GM12878 (cell line): ENCODE data around the gene DLG4. TPM values are rescaled to one million over a fixed set of nuclear protein-coding genes. Genes with fewer than 3 reads are reported as not detected.

Source experiments
- ATAC-seq: fragments of 200-7000 bp; cut with Tn5 transposase; 3 replicates; pipeline ENCODE4 v1.9.1; 2020; ENCODE audit warnings: mild to moderate bottlenecking, moderate library complexity
- BruUV-seq: library from RNA; stranded (reverse); fragments of 400-500 nt; replicated peaks from 2 replicates; lab custom pipeline; 2021; lab: Mats Ljungman, UMichigan
- CTCF ChIA-PET: fragments of 300-600 bp; sonication (Branson Sonifier 250); formaldehyde crosslinking; extraction: SDS; loops from one replicate; lab custom pipeline; 2021; ENCODE audit warnings: inconsistent platforms; lab: Yijun Ruan, JAX
- POLR2A ChIA-PET: fragments of 350-600 bp; formaldehyde crosslinking; extraction: SDS; loops from one replicate; lab custom pipeline; 2021; ENCODE audit warnings: inconsistent platforms; lab: Charles Lee
- RAD21 ChIA-PET: fragments of 300-600 bp; sonication (Branson Sonifier 250); formaldehyde crosslinking; loops from one replicate; lab custom pipeline; 2023; ENCODE audit warnings: antibody characterized with exemption; ENCODE audit not compliant: unreplicated experiment; lab: Charles Lee
- SMC1A ChIA-PET: fragments of 300-600 bp; sonication (Branson Sonifier 250); formaldehyde crosslinking; loops from one replicate; lab custom pipeline; 2023; ENCODE audit not compliant: unreplicated experiment, uncharacterized antibody; lab: Charles Lee
- DNase-seq: peaks from one replicate; pipeline ENCODE4 v3.0.0-alpha.2; 2011; ENCODE audit warnings: low read depth, low spot score
- FAIRE-seq: peaks from 3 replicates; lab custom pipeline; 2011; peaks lifted over from hg19 to GRCh38; lab: Jason Lieb, UNC
- H2AFZ ChIP-seq: 2 replicates; pipeline ENCODE4 v1.6.0; 2011; ENCODE audit warnings: low read depth, low read length, control low read depth; ENCODE audit not compliant: control insufficient read depth
- H3K27ac ChIP-seq: 2 replicates; pipeline ENCODE4 v1.5.1; 2011; ENCODE audit warnings: control low read depth; ENCODE audit not compliant: control insufficient read depth, insufficient read depth
- H3K27me3 ChIP-seq, 2 experiments: replicated peaks in 1 of 2; 2 replicates each; pipeline versions ENCODE4 v1.6.0 to v1.6.1; 2011; ENCODE audit warnings: low read length in 1 of 2; ENCODE audit not compliant: control insufficient read depth in 2 of 2, insufficient read depth in 2 of 2
- H3K36me3 ChIP-seq, 2 experiments: 2 replicates each; pipeline ENCODE4 v1.5.1; 2011; ENCODE audit warnings: low read length in 1 of 2; ENCODE audit not compliant: control insufficient read depth in 2 of 2, insufficient read depth in 2 of 2
- H3K4me1 ChIP-seq: 2 replicates; pipeline ENCODE4 v1.6.1; 2011; ENCODE audit warnings: mild to moderate bottlenecking, low read length, moderate library complexity, mixed read lengths; ENCODE audit not compliant: control insufficient read depth, insufficient read depth
- H3K4me2 ChIP-seq: 2 replicates; pipeline ENCODE4 v1.6.0; 2011; ENCODE audit warnings: control low read depth; ENCODE audit not compliant: control insufficient read depth, insufficient read depth
- H3K4me3 ChIP-seq: fragments of 200-600 bp; sonication (generic); 2 replicates; pipeline ENCODE4 v1.5.1; 2016
- H3K79me2 ChIP-seq: 2 replicates; pipeline ENCODE4 v1.6.0; 2011; ENCODE audit warnings: low read length; ENCODE audit not compliant: control insufficient read depth, insufficient read depth
- H3K9ac ChIP-seq: 2 replicates; pipeline ENCODE4 v1.8.0; 2011; ENCODE audit warnings: low read length, control low read depth, mixed read lengths; ENCODE audit not compliant: control insufficient read depth, insufficient read depth
- H3K9me3 ChIP-seq: replicated peaks from 3 replicates; pipeline ENCODE4 v1.5.1; 2011; ENCODE audit warnings: mild to moderate bottlenecking, low read length; ENCODE audit not compliant: control insufficient read depth, insufficient read depth
- H4K20me1 ChIP-seq: 2 replicates; pipeline ENCODE4 v1.6.0; 2011; ENCODE audit not compliant: control insufficient read depth, insufficient read depth
- ATF2 ChIP-seq: IDR thresholded peaks from 2 replicates; pipeline ENCODE4 v1.6.1; 2012; ENCODE audit warnings: low read length, inconsistent platforms
- FOXM1 ChIP-seq: IDR thresholded peaks from 2 replicates; pipeline ENCODE4 v1.6.1; 2012; ENCODE audit warnings: low read depth, mild to moderate bottlenecking, inconsistent platforms, low read length, moderate library complexity
- IRF5 ChIP-seq: fragments of 450-650 bp; IDR thresholded peaks from 2 replicates; pipeline ENCODE4 v1.6.1; 2017; ENCODE audit warnings: borderline replicate concordance
- MLLT1 ChIP-seq: fragments of 450-650 bp; IDR thresholded peaks from 2 replicates; pipeline ENCODE4 v1.6.1; 2016; ENCODE audit warnings: mild to moderate bottlenecking
- SP1 ChIP-seq: IDR thresholded peaks from one replicate; pipeline ENCODE4 v1.6.1; 2011; ENCODE audit warnings: low read depth, low read length
- ZBED1 ChIP-seq: IDR thresholded peaks from 2 replicates; pipeline ENCODE4 v1.6.1; 2016; ENCODE audit warnings: borderline replicate concordance
- ZBTB40 ChIP-seq: fragments of 450-650 bp; IDR thresholded peaks from 2 replicates; pipeline ENCODE4 v1.6.1; 2016; ENCODE audit warnings: mild to moderate bottlenecking, moderate library complexity, borderline replicate concordance
- WGBS: methylation state at CpG from one replicate; pipeline ENCODE4 v1.1.6; 2016; ENCODE audit warnings: low lambda C conversion rate; ENCODE audit not compliant: insufficient replicate concordance, insufficient coverage; ENCODE audit errors: missing lambda C conversion rate; 5-methylcytosine and 5-hydroxymethylcytosine counted together
- in situ Hi-C: fragments of 300-500 bp; cut with MboI; formaldehyde crosslinking; loops from 9 replicates; pipeline ENCODE4 v1.14.3; 2018; ENCODE audit warnings: mixed read lengths
- intact Hi-C: fragments of 100-400 bp; cut with micrococcal nuclease; formaldehyde crosslinking; loops from one replicate; pipeline ENCODE4 v1.14.2; 2022; ENCODE audit not compliant: unreplicated experiment
- polyA plus RNA-seq, 11 experiments: library from polyadenylated mRNA; depleted of rRNA in 4 of 11; unstranded in 6 of 11; stranded (reverse) in 5 of 11; fragments of >200 nt; fragmentation: Nextera tagmentation in 4 of 11; fragmentation: Illumina TruSeq in 1 of 11; extraction: Ambion mirVana in 4 of 11; extraction: Trizol in 1 of 11; gene quantifications; 1 replicate in 1 of 11; 2 replicates in 10 of 11; pipeline versions ENCODE4 v1.2.1 to v1.2.3, GENCODE V29; 2011 to 2016; ENCODE audit warnings: inconsistent platforms in 2 of 11, missing spikeins in 2 of 11, low read depth in 1 of 11
- total RNA-seq, 4 experiments: library from RNA; depleted of rRNA in 3 of 4; stranded (reverse); fragments of >200 nt in 3 of 4; fragmentation: Illumina TruSeq in 1 of 4; extraction: Trizol in 1 of 4; gene quantifications; 2 replicates each; pipeline versions ENCODE4 v1.2.1 to v1.2.3, GENCODE V29; 2013 to 2021

DLG4 gene
- total and polyA plus RNA-seq, 10 of the 15 experiments (the other 5 are each of a cell fraction or from before 2014, with no cell fraction given) = 0.07 to 4.1 (median 1.3) TPM

- Histone ChIP-seq H2AFZ (no peak overlapping the region), H3K27me3 (no peaks in the 10 kb centered on the region), H3K4me2 (no peak overlapping the region), H3K4me3 (no peak overlapping the region), H3K4me1 (no peaks in the 10 kb centered on the region), H3K9ac (no peak overlapping the region), H4K20me1 (no peaks in the 10 kb centered on the region), H3K79me2 (no peaks in the 10 kb centered on the region), H3K27ac (no peak overlapping the region), H3K36me3 (no peaks in the 10 kb centered on the region), H3K9me3 (no peaks in the 10 kb centered on the region)
- SMC1A ChIA-PET = no interaction called here
- 61% methylated on average over 22 of the region's 22 CpGs for WGBS
- RAD21 ChIA-PET = no interaction called here
- CTCF ChIA-PET = no interaction called here
- no peak for TF ChIP-seq ZBED1
- no peak for TF ChIP-seq SP1
- TF ChIP-seq IRF5 = no peak
- TF ChIP-seq MLLT1 = no peak
- no peak for TF ChIP-seq FOXM1
- no peak for TF ChIP-seq ATF2
- TF ChIP-seq ZBTB40 = no peak
- DNase-seq = no peak
- in situ Hi-C loops = no loop called here
- no TSS peak for BruUV-seq
- ATAC-seq = no peak
- intact Hi-C loops = no loop called here
- no peak for FAIRE-seq
- POLR2A ChIA-PET = interaction anchor here (0.5 kb wide), 1 partner anchor 108 kb away, joined by 3 read pairs; no protein-coding TSS in a partner anchor
These were observed 22.8 kb downstream of the DLG4 start for GRCh38 chr17:7196651-7197401.
